SU-DHL-6 (cell line): ENCODE measurements around the gene EGFL7.

Source experiments
- EZH2phosphoT487 ChIP-seq: fragments of 200-600 bp; sonication (generic), shearing (Covaris generic); conservative IDR thresholded peaks from 2 replicates; pipeline ENCODE4 v1.6.1; 2018; ENCODE audit warnings: mild to moderate bottlenecking, antibody characterized with exemption, low read length, moderate library complexity, mixed read lengths
- TF ChIP-seq, protein P1 (sequence below): fragments of 200-600 bp; sonication (generic); IDR thresholded peaks from one replicate; pipeline ENCODE4 v1.5.1; 2017; ENCODE audit warnings: antibody characterized with exemption, mild to moderate bottlenecking, low read length, moderate library complexity; ENCODE audit not compliant: insufficient read depth, poor library complexity, severe bottlenecking

DNA sequence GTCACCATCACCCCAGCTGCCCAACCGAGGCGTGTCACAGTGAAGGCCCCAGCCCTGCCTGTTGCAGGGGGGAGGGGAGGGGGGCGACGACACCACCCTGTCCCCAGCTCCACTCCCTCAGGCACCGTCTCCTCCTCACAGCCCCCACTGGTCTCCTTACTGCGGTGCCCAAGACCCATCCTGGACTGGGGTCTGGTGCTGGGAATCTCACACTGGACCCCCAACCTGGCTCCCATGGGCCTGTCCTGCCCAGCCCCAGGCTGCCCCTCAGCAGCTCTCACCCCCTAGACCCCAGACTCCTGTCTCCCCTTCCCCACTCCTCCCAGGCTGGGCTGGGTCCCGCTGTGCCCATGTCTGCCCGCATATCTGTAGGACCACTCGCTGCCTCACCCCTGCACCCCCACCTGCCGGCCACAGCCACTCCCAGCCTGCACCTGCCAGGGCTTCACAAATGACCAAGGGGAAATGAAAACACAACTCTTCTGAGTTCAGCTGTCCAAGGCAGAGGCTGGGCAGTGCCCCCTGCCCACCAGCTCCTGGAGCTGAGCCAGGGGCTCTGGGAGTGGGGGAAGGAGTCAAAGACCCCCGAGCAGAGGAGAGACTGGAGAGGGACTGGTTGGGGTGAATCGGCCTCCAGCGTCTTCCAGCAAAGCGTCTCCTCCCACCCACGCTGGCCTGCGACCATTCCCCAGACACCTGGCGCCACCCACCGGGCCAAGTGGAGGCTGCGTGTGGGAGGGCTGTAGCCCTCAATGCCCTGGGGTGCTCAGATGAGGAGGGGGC lies 32.6 kb upstream of the EGFL7 start:
- TF ChIP-seq, protein P1, sequence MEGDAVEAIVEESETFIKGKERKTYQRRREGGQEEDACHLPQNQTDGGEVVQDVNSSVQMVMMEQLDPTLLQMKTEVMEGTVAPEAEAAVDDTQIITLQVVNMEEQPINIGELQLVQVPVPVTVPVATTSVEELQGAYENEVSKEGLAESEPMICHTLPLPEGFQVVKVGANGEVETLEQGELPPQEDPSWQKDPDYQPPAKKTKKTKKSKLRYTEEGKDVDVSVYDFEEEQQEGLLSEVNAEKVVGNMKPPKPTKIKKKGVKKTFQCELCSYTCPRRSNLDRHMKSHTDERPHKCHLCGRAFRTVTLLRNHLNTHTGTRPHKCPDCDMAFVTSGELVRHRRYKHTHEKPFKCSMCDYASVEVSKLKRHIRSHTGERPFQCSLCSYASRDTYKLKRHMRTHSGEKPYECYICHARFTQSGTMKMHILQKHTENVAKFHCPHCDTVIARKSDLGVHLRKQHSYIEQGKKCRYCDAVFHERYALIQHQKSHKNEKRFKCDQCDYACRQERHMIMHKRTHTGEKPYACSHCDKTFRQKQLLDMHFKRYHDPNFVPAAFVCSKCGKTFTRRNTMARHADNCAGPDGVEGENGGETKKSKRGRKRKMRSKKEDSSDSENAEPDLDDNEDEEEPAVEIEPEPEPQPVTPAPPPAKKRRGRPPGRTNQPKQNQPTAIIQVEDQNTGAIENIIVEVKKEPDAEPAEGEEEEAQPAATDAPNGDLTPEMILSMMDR: no peak
- no peak for TF ChIP-seq EZH2phosphoT487
